OCI-LY1 (cell line): Measurements from ENCODE around the gene DDX10.

Experiments
- H2AFZ ChIP-seq: fragments of 200-600 bp; sonication (generic), shearing (Covaris generic); 2 replicates; pipeline ENCODE4 v1.6.0; 2014; ENCODE audit warnings: antibody characterized with exemption, mild to moderate bottlenecking, low read length
- H3F3A ChIP-seq: fragments of 200-600 bp; sonication (generic), shearing (Covaris generic); 2 replicates; pipeline ENCODE4 v1.6.0; 2014; ENCODE audit warnings: mild to moderate bottlenecking, antibody characterized with exemption, low read length, moderate library complexity; ENCODE audit not compliant: insufficient read depth
- H3K27ac ChIP-seq: fragments of 200-600 bp; sonication (generic); 2 replicates; pipeline ENCODE4 v1.5.1; 2014; ENCODE audit warnings: low read length, mixed run types, mild to moderate bottlenecking, low read depth; ENCODE audit not compliant: poor library complexity, severe bottlenecking
- H3K27me3 ChIP-seq: fragments of 200-600 bp; sonication (generic); 2 replicates; pipeline ENCODE4 v1.6.0; 2014; ENCODE audit warnings: antibody characterized with exemption, mild to moderate bottlenecking, low read length, moderate library complexity; ENCODE audit not compliant: insufficient read depth
- H3K36me3 ChIP-seq: fragments of 200-600 bp; sonication (generic); 2 replicates; pipeline ENCODE4 v1.6.1; 2014; ENCODE audit warnings: mild to moderate bottlenecking, antibody characterized with exemption, low read length, moderate library complexity, mixed read lengths; ENCODE audit not compliant: insufficient read depth
- H3K4me1 ChIP-seq: fragments of 200-600 bp; sonication (generic); 2 replicates; pipeline ENCODE4 v1.5.1; 2014; ENCODE audit warnings: mild to moderate bottlenecking, low read length, moderate library complexity; ENCODE audit not compliant: insufficient read depth, severe bottlenecking
- H3K4me2 ChIP-seq: fragments of 200-600 bp; sonication (generic), shearing (Covaris generic); 2 replicates; pipeline ENCODE4 v1.6.1; 2014; ENCODE audit warnings: low read length
- H3K4me3 ChIP-seq: fragments of 200-600 bp; sonication (generic); 2 replicates; pipeline ENCODE4 v1.5.1; 2014; ENCODE audit warnings: low read length, low read depth, mild to moderate bottlenecking, mixed read lengths; ENCODE audit not compliant: poor library complexity, severe bottlenecking
- H3K79me2 ChIP-seq: fragments of 200-600 bp; shearing (Covaris generic); 2 replicates; pipeline ENCODE4 v1.6.1; 2016; ENCODE audit warnings: mixed run types, low read length, mixed read lengths; ENCODE audit not compliant: insufficient read depth
- H3K9ac ChIP-seq: fragments of 200-600 bp; sonication (generic), shearing (Covaris generic); 2 replicates; pipeline ENCODE4 v1.6.1; 2014; ENCODE audit warnings: mild to moderate bottlenecking, low read length, mixed read lengths
- H3K9me2 ChIP-seq: fragments of 200-600 bp; sonication (generic), shearing (Covaris generic); 2 replicates; pipeline ENCODE4 v1.6.1; 2014; ENCODE audit warnings: low read depth, mild to moderate bottlenecking, low read length, mixed read lengths
- H3K9me3 ChIP-seq: fragments of 200-600 bp; shearing (Covaris generic); 2 replicates; pipeline ENCODE4 v1.6.1; 2014; ENCODE audit warnings: low read length, mixed read lengths
- H4K20me1 ChIP-seq: fragments of 200-600 bp; sonication (generic), shearing (Covaris generic); 2 replicates; pipeline ENCODE4 v1.6.0; 2016; ENCODE audit warnings: mild to moderate bottlenecking, low read length; ENCODE audit not compliant: insufficient read depth
- CTCF ChIP-seq: fragments of 200-600 bp; sonication (generic), shearing (Covaris generic); IDR thresholded peaks from 2 replicates; pipeline ENCODE4 v1.5.1; 2017; ENCODE audit warnings: mild to moderate bottlenecking, antibody characterized with exemption, low read length, moderate library complexity, mixed read lengths
- EZH2 ChIP-seq: fragments of 200-600 bp; sonication (generic), shearing (Covaris generic); IDR thresholded peaks from 2 replicates; pipeline ENCODE4 v1.8.0; 2017; ENCODE audit warnings: borderline replicate concordance, mixed run types, mild to moderate bottlenecking, antibody characterized with exemption, low read length, moderate library complexity, mixed read lengths

The DDX10 gene

GRCh38 chr11:108926171-108926840 is 261.4 kb downstream of the DDX10 start:
- no peak for TF ChIP-seq EZH2
- no peak for TF ChIP-seq CTCF
- no peaks in the 10 kb centered on the region for H3K79me2 ChIP-seq
- no peak overlapping the region for H3K4me2 ChIP-seq
- H3K9me3 ChIP-seq: no peaks in the 10 kb centered on the region
- H4K20me1 ChIP-seq: no peaks in the 10 kb centered on the region
- 0 out of 2 replicates have a peak, but pooled peaks cover under 1% of the 10 kb centered on the region for H3K36me3 ChIP-seq
- H3F3A ChIP-seq: no peaks in the 10 kb centered on the region
- no peaks in the 10 kb centered on the region for H3K9me2 ChIP-seq
- H2AFZ ChIP-seq: no peak overlapping the region
- no peaks in the 10 kb centered on the region for H3K27me3 ChIP-seq
- H3K27ac ChIP-seq: no peak overlapping the region
- H3K9ac ChIP-seq: no peak overlapping the region
- H3K4me1 ChIP-seq: no peaks in the 10 kb centered on the region
- H3K4me3 ChIP-seq: no peak overlapping the region

- Histone ChIP-seq H3K9me2 (no peaks in the 10 kb centered on the region), H3K9me3 (no peaks in the 10 kb centered on the region), H3K4me2 (no peak overlapping the region), H3K4me1 (no peaks in the 10 kb centered on the region), H3K27ac (no peak overlapping the region), H2AFZ (no peak overlapping the region), H3K4me3 (no peak overlapping the region), H3K79me2 (no peaks in the 10 kb centered on the region), H3K9ac (no peak overlapping the region), H3K27me3 (no peaks in the 10 kb centered on the region), H3F3A (no peaks in the 10 kb centered on the region), H4K20me1 (no peaks in the 10 kb centered on the region), H3K36me3 (no peaks in the 10 kb centered on the region)
- TF ChIP-seq EZH2: no peak
- no peak for TF ChIP-seq CTCF
Observed at GRCh38 chr11:108926841-108927577, 262.1 kb downstream of the DDX10 start.

- no peak for TF ChIP-seq CTCF
- TF ChIP-seq EZH2: no peak
- no peak overlapping the region for H3K9ac ChIP-seq
- H2AFZ ChIP-seq: no peak overlapping the region
- no peaks in the 10 kb centered on the region for H3F3A ChIP-seq
- no peaks in the 10 kb centered on the region for H3K9me2 ChIP-seq
- no peaks in the 10 kb centered on the region for H3K27me3 ChIP-seq
- H3K4me2 ChIP-seq: no peak overlapping the region
- no peak overlapping the region for H3K4me3 ChIP-seq
- no peaks in the 10 kb centered on the region for H3K36me3 ChIP-seq
- no peaks in the 10 kb centered on the region for H3K9me3 ChIP-seq
- no peaks in the 10 kb centered on the region for H3K4me1 ChIP-seq
- no peaks in the 10 kb centered on the region for H4K20me1 ChIP-seq
- H3K27ac ChIP-seq: no peak overlapping the region
- H3K79me2 ChIP-seq: no peaks in the 10 kb centered on the region
Observed at GRCh38 chr11:108927791-108928545, 263.1 kb downstream of the DDX10 start.
